ENCODE results near the gene S100A11. TPM values are rescaled to one million over a fixed set of nuclear protein-coding genes. Genes with fewer than 3 reads are reported as not detected.

The S100A11 gene
- total RNA-seq = 108 and 113 TPM in 2 replicates

GRCh38 chr1:152036267-152037216 is at the start of gene S100A11:
Gene S100A11, minus strand, starts transcription at chr1:152037004. Its CDS starts 89 bp downstream, at chr1:152036915.

DNA sequence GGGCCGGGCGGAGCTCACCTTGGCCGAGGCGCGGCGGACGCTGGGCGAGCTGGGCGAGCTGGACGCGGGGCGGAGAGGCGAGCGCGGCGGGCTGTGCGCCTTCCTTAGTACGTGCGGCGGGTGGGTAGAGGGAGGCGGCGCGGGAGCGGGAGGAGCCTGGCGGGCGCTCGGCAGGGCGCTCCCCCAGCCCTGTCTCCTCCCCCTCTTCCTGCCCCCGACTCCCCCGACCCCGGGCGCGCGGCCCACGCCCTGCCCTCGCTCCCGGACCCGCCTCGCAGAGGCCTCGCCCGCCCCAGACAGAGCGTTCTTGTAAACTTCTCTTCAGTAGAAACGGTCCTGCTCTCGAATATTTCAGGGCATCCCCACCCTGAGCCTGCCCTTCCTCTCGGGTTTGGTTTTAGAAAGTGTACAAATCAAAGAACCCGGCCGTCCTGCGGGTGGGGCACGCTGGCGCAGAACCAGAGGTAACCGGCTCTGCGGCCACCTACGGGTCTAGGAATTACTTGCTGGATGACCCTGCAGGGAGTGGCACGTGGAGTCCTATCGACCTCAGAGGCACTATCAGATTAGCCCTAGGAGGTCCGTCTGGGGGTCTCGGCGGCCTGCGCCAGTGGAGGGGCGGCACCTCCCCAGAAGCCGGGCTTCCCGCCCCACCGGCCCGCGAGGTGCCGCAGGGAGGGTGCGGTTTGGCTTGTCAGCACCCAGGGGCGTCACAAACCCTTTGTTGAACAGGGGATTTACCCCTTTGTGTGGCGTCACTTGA is 42.9 kb downstream of the S100A11 start, which contains the start of gene S100A10:
S100A10 (minus strand) TSS at position 126 of the 763 bp plus-strand sequence. CDS start 7,629 bp downstream, outside the sequence.

Small RNAs within 50 kb of the gene (small RNA-seq; reads per million reads assigned to genes)
- not detected for gene SPTLC1P4

Other genes with a start within 250 kb of the S100A11 start
- gene TDRKH, start 246.5 kb downstream of the S100A11 start, total RNA-seq = 3.9 and 4.1 TPM in 2 replicates
- gene LINGO4, start 231.6 kb downstream of the S100A11 start, total RNA-seq = not detected in 2 replicates
- not detected in 2 replicates for gene RORC, start 205.2 kb downstream of the S100A11 start, total RNA-seq
- under 0.01 TPM in 1 of 2 replicates, not detected in the other for gene C2CD4D, start 197.2 kb downstream of the S100A11 start, total RNA-seq
- gene THEM5, start 183.3 kb downstream of the S100A11 start, total RNA-seq = not detected in 2 replicates
- gene THEM4, start 127.5 kb downstream of the S100A11 start, total RNA-seq = 14.4 and 22.3 TPM in 2 replicates
- gene S100A10, start 43.1 kb downstream of the S100A11 start, total RNA-seq = 120 and 122 TPM in 2 replicates
- gene TCHHL1, start 52.1 kb upstream of the S100A11 start, total RNA-seq = not detected in 2 replicates
- gene TCHH, start 78.4 kb upstream of the S100A11 start, total RNA-seq = not detected in 2 replicates
- not detected in 2 replicates for gene RPTN, start 122.2 kb upstream of the S100A11 start, total RNA-seq
- not detected in 2 replicates for gene HRNR, start 187.2 kb upstream of the S100A11 start, total RNA-seq

Data from vein endothelial cell (primary cell).